Type B pancreatic cell (in vitro differentiated cells): ENCODE data around the gene CORO7. TPM values are rescaled to one million over a fixed set of nuclear protein-coding genes. Genes with fewer than 3 reads are reported as not detected.

Experiments used
- DNase-seq: peaks from one replicate; pipeline ENCODE4 v3.0.0; 2021; ENCODE audit warnings: mixed read lengths; ENCODE audit not compliant: unreplicated experiment; ENCODE audit errors: extremely low spot score
- H3K27ac Mint-ChIP-seq: 2 replicates; pipeline ENCODE4 v1.8.0; 2021; ENCODE audit warnings: mild to moderate bottlenecking, mixed read lengths
- H3K27me3 Mint-ChIP-seq: 2 replicates; pipeline ENCODE4 v1.8.0; 2021; ENCODE audit warnings: mixed read lengths
- H3K36me3 Mint-ChIP-seq: 2 replicates; pipeline ENCODE4 v1.8.0; 2021; ENCODE audit warnings: mixed read lengths
- H3K4me1 Mint-ChIP-seq: one replicate; pipeline ENCODE4 v1.8.0; 2021; ENCODE audit warnings: mixed read lengths; ENCODE audit not compliant: unreplicated experiment
- H3K4me3 Mint-ChIP-seq: 2 replicates; pipeline ENCODE4 v1.8.0; 2021; ENCODE audit warnings: mild to moderate bottlenecking, mixed read lengths
- H3K9me3 Mint-ChIP-seq: 2 replicates; pipeline ENCODE4 v1.8.0; 2021; ENCODE audit warnings: mixed read lengths
- CTCF ChIP-seq: fragments of 200-600 bp; sonication (generic); conservative IDR thresholded peaks from 2 replicates; pipeline ENCODE4 v1.5.0; 2021; ENCODE audit warnings: antibody characterized with exemption, mild to moderate bottlenecking
- total RNA-seq: library from RNA; stranded (reverse); gene quantifications from 2 replicates; pipeline ENCODE4 v1.2.1, GENCODE V29; 2021; ENCODE audit warnings: low replicate concordance

Gene CORO7
- total RNA-seq, 1 donor from 2014 or later, result 32.3 TPM

GRCh38 chr16:4385789-4386450 lies 30.5 kb downstream of the CORO7 start:
- no peak overlapping the region for H3K4me3 Mint-ChIP-seq
- peaks cover 22% of the 10 kb centered on the region for H3K4me1 Mint-ChIP-seq
- peak overlapping the region; percentile 68 for H3K27ac Mint-ChIP-seq
- no peaks in the 10 kb centered on the region for H3K9me3 Mint-ChIP-seq
- DNase-seq, result no peak
- H3K36me3 Mint-ChIP-seq, result no peaks in the 10 kb centered on the region
- TF ChIP-seq CTCF, result no peak
- no peaks in the 10 kb centered on the region for H3K27me3 Mint-ChIP-seq

- peak overlapping the region; percentile 68 for H3K27ac Mint-ChIP-seq
- H3K27me3 Mint-ChIP-seq, result no peaks in the 10 kb centered on the region
- no peak for DNase-seq
- no peaks in the 10 kb centered on the region for H3K9me3 Mint-ChIP-seq
- TF ChIP-seq CTCF, result no peak
- no peaks in the 10 kb centered on the region for H3K36me3 Mint-ChIP-seq
- H3K4me1 Mint-ChIP-seq, result peaks cover 20% of the 10 kb centered on the region
- no peak overlapping the region for H3K4me3 Mint-ChIP-seq
Observed at GRCh38 chr16:4385066-4385788, 31.2 kb downstream of the CORO7 start.

GRCh38 chr16:4384509-4384942 lies 31.9 kb downstream of the CORO7 start:
- H3K4me1 Mint-ChIP-seq, result peaks cover 14% of the 10 kb centered on the region
- no peak overlapping the region for H3K4me3 Mint-ChIP-seq
- no peak for TF ChIP-seq CTCF
- no peak for DNase-seq
- H3K9me3 Mint-ChIP-seq, result no peaks in the 10 kb centered on the region
- peak overlapping the region; percentile 68 for H3K27ac Mint-ChIP-seq
- H3K27me3 Mint-ChIP-seq, result no peaks in the 10 kb centered on the region
- no peaks in the 10 kb centered on the region for H3K36me3 Mint-ChIP-seq

- no peak for TF ChIP-seq CTCF
- no peak for DNase-seq
- H3K27me3 Mint-ChIP-seq, result no peaks in the 10 kb centered on the region
- H3K9me3 Mint-ChIP-seq, result no peaks in the 10 kb centered on the region
- no peak overlapping the region for H3K4me3 Mint-ChIP-seq
- peaks cover 11% of the 10 kb centered on the region for H3K4me1 Mint-ChIP-seq
- H3K36me3 Mint-ChIP-seq, result no peaks in the 10 kb centered on the region
- H3K27ac Mint-ChIP-seq, result peak overlapping the region; percentile 29
Observed at GRCh38 chr16:4383591-4384444, 32.6 kb downstream of the CORO7 start.

- TF ChIP-seq CTCF, result no peak
- Mint-ChIP-seq H3K9me3 (no peaks in the 10 kb centered on the region), H3K27ac (peak overlapping the region; percentile 29)
Observed at GRCh38 chr16:4382795-4383357, 33.5 kb downstream of the CORO7 start.

More at GRCh38 chr16:4382795-4383357, 33.5 kb downstream of the CORO7 start:
- no peaks in the 10 kb centered on the region for H3K36me3 Mint-ChIP-seq
- no peaks in the 10 kb centered on the region for H3K27me3 Mint-ChIP-seq
- peaks cover 12% of the 10 kb centered on the region for H3K4me1 Mint-ChIP-seq
- no peak overlapping the region for H3K4me3 Mint-ChIP-seq
- no peak for DNase-seq
